Ishikawa (cell line): ENCODE data around the gene MAD1L1.

Source experiments
- CEBPB ChIP-seq: IDR thresholded peaks from 2 replicates; pipeline ENCODE4 v1.6.1; 2012
- CREB1 ChIP-seq: IDR thresholded peaks from 2 replicates; pipeline ENCODE4 v1.6.1; 2012; ENCODE audit warnings: low read depth
- EGR1 ChIP-seq: IDR thresholded peaks from 2 replicates; pipeline ENCODE4 v1.6.1; 2012
- EP300 ChIP-seq: IDR thresholded peaks from 2 replicates; pipeline ENCODE4 v1.6.1; 2012; ENCODE audit warnings: borderline replicate concordance
- FOXM1 ChIP-seq: IDR thresholded peaks from 2 replicates; pipeline ENCODE4 v1.6.1; 2012; ENCODE audit warnings: low read depth, borderline replicate concordance
- NFIC ChIP-seq: IDR thresholded peaks from 2 replicates; pipeline ENCODE4 v1.6.1; 2012
- RAD21 ChIP-seq: IDR thresholded peaks from 2 replicates; pipeline ENCODE4 v1.6.1; 2012; ENCODE audit warnings: low read depth
- TAF1 ChIP-seq: IDR thresholded peaks from 2 replicates; pipeline ENCODE4 v1.6.1; 2012; ENCODE audit warnings: low read depth, mild to moderate bottlenecking
- TCF12 ChIP-seq: IDR thresholded peaks from 2 replicates; pipeline ENCODE4 v1.6.1; 2012; ENCODE audit warnings: low read depth
- TEAD4 ChIP-seq: IDR thresholded peaks from 2 replicates; pipeline ENCODE4 v1.6.1; 2012
- YY1 ChIP-seq: IDR thresholded peaks from 2 replicates; pipeline ENCODE4 v1.6.1; 2012; ENCODE audit warnings: low read depth
- ZBTB7A ChIP-seq: IDR thresholded peaks from 2 replicates; pipeline ENCODE4 v1.6.1; 2012; ENCODE audit warnings: low read depth
- TF ChIP-seq, protein P1 (sequence below): IDR thresholded peaks from 2 replicates; pipeline ENCODE4 v1.6.1; 2012; ENCODE audit warnings: low read depth, mild to moderate bottlenecking
- TF ChIP-seq, protein P2 (sequence below): IDR thresholded peaks from 2 replicates; pipeline ENCODE4 v1.6.1; 2012
- TF ChIP-seq, protein P3 (sequence below): IDR thresholded peaks from 2 replicates; pipeline ENCODE4 v1.6.1; 2012

Gene MAD1L1

DNA sequence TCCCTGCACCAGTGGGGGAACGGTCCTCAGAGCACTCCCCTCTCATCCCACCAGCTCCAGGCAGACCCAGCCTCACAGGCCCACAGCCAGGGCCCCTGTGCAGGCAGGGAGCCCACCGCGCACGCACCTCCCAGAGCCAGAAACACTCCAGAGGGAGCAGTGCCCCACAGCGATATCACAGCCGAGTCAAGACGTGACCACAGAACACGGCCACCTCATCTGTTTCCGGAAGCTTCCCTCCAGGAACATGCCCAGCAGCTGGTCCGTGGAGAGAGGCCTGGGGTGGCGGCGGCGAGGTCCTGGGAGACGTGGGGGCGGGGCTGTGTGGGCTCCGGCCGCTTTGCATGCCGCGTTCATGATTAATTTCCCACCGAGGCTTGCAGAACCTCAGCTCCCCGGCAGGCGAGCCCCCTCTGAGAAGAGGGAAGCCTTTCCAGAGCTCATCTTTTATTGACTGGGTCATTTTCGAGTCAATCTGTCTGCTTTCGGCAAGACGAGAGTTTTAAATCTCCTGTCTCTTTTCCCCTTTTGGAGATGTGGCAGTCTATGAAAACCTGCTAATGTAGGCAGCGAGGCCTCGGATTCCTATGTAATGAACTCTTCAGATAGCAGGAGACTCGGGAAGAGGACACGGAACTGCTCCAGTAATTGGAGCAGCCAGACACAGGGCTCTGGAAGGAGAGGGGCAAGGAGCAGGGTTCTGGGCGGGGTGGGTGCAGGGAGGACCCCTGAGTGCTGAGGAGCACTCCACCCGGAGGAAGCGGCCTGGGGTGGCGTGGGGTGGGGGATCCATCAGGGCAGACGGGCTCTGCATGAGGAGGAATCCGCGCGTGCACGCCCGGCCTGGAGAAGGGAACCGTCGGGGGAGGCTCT, 319.9 kb downstream of the MAD1L1 start:
- no peak for TF ChIP-seq ZBTB7A
- TF ChIP-seq, protein P1, sequence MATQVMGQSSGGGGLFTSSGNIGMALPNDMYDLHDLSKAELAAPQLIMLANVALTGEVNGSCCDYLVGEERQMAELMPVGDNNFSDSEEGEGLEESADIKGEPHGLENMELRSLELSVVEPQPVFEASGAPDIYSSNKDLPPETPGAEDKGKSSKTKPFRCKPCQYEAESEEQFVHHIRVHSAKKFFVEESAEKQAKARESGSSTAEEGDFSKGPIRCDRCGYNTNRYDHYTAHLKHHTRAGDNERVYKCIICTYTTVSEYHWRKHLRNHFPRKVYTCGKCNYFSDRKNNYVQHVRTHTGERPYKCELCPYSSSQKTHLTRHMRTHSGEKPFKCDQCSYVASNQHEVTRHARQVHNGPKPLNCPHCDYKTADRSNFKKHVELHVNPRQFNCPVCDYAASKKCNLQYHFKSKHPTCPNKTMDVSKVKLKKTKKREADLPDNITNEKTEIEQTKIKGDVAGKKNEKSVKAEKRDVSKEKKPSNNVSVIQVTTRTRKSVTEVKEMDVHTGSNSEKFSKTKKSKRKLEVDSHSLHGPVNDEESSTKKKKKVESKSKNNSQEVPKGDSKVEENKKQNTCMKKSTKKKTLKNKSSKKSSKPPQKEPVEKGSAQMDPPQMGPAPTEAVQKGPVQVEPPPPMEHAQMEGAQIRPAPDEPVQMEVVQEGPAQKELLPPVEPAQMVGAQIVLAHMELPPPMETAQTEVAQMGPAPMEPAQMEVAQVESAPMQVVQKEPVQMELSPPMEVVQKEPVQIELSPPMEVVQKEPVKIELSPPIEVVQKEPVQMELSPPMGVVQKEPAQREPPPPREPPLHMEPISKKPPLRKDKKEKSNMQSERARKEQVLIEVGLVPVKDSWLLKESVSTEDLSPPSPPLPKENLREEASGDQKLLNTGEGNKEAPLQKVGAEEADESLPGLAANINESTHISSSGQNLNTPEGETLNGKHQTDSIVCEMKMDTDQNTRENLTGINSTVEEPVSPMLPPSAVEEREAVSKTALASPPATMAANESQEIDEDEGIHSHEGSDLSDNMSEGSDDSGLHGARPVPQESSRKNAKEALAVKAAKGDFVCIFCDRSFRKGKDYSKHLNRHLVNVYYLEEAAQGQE, result no peak
- no peak for TF ChIP-seq YY1
- TF ChIP-seq TEAD4, result no peak
- TF ChIP-seq RAD21, result no peak
- TF ChIP-seq, protein P2, sequence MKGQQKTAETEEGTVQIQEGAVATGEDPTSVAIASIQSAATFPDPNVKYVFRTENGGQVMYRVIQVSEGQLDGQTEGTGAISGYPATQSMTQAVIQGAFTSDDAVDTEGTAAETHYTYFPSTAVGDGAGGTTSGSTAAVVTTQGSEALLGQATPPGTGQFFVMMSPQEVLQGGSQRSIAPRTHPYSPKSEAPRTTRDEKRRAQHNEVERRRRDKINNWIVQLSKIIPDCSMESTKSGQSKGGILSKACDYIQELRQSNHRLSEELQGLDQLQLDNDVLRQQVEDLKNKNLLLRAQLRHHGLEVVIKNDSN, result no peak
- TF ChIP-seq EGR1, result no peak
- TF ChIP-seq FOXM1, result no peak
- no peak for TF ChIP-seq CEBPB
- no peak for TF ChIP-seq TCF12
- TF ChIP-seq, protein P3, sequence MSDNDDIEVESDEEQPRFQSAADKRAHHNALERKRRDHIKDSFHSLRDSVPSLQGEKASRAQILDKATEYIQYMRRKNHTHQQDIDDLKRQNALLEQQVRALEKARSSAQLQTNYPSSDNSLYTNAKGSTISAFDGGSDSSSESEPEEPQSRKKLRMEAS, result no peak

DNA sequence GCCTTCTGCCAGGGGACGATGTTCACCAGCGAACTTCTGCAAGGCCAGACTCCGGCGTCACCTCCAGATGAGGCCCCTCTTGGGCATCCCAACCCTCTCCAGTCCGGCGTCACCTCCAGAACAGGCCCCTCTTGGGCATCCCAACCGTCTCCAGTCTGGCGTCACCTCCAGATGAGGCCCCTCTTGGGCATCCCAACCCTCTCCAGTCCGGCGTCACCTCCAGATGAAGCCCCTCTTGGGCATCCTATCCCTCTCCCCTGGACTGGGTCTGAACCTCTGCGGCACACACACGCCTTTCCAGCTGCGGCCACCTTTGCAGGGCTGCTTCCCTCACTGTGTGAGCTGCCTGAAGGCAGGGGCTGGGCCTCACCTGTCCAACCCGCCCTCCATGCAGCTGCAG, 321.2 kb downstream of the MAD1L1 start:
- TF ChIP-seq ZBTB7A, result no peak
- no peak for TF ChIP-seq CEBPB
- TF ChIP-seq CREB1, result no peak
- TF ChIP-seq EGR1, result no peak
- TF ChIP-seq, protein P1, result no peak
- TF ChIP-seq, protein P2, result no peak
- no peak for TF ChIP-seq TAF1
- TF ChIP-seq FOXM1, result no peak
- TF ChIP-seq TCF12, result no peak
- no peak for TF ChIP-seq NFIC
- no peak for TF ChIP-seq RAD21
- TF ChIP-seq, protein P3, result no peak
- TF ChIP-seq YY1, result no peak
- no peak for TF ChIP-seq EP300
- no peak for TF ChIP-seq TEAD4

DNA sequence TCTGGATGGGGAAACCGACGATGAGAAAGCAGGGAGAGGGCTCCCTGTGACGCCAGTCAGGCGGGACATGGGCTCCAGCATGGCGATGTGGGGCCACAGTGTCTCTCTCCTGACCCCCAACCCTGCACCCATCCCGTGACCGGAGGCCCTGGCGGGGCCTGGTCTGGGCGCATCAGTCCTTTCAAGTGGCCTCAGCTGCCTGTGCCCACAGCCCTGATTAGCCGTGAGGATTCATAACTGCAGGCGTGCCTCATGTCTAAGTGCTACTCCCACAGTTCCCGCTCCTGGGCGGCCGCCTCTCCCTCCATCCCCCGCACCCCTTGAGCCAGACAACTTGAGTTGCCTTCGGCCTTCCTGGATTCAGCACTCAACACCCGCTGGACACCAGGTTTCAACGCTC, 321.9 kb downstream of the MAD1L1 start:
- TF ChIP-seq, protein P3, result no peak
- TF ChIP-seq CREB1, result no peak
- no peak for TF ChIP-seq YY1
- TF ChIP-seq NFIC, result no peak
- no peak for TF ChIP-seq EP300
- no peak for TF ChIP-seq TAF1
- no peak for TF ChIP-seq FOXM1
- no peak for TF ChIP-seq TCF12
- TF ChIP-seq, protein P1, result no peak
- no peak for TF ChIP-seq TEAD4
- TF ChIP-seq ZBTB7A, result no peak
- TF ChIP-seq RAD21, result no peak
- TF ChIP-seq, protein P2, result no peak
- no peak for TF ChIP-seq CEBPB
- no peak for TF ChIP-seq EGR1
